ENCODE results near the gene SNAPC2.

The SNAPC2 gene

GRCh38 chr19:7919610-7920518 is at the start of gene SNAPC2:
Gene SNAPC2 (plus strand): TSS chr19:7920338. CDS start chr19:7920367, 29 bp downstream.
- no peaks in the 10 kb centered on the region for H3K36me3 ChIP-seq (ENCODE audit: insufficient read depth)
- TF ChIP-seq, protein P1, sequence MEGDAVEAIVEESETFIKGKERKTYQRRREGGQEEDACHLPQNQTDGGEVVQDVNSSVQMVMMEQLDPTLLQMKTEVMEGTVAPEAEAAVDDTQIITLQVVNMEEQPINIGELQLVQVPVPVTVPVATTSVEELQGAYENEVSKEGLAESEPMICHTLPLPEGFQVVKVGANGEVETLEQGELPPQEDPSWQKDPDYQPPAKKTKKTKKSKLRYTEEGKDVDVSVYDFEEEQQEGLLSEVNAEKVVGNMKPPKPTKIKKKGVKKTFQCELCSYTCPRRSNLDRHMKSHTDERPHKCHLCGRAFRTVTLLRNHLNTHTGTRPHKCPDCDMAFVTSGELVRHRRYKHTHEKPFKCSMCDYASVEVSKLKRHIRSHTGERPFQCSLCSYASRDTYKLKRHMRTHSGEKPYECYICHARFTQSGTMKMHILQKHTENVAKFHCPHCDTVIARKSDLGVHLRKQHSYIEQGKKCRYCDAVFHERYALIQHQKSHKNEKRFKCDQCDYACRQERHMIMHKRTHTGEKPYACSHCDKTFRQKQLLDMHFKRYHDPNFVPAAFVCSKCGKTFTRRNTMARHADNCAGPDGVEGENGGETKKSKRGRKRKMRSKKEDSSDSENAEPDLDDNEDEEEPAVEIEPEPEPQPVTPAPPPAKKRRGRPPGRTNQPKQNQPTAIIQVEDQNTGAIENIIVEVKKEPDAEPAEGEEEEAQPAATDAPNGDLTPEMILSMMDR (conservative IDR thresholded peaks at IDR 0.05; ENCODE audit: low read depth, low read length), result no peak
- H3K4me2 ChIP-seq, result peak within 1 kb of the TSS; percentile 81
- H3K27ac ChIP-seq, result 0 out of 2 replicates have a peak within 1 kb of the TSS, but pooled peaks have one; percentile 35
- H3K4me1 ChIP-seq (ENCODE audit: low read depth, poor library complexity, severe bottlenecking), result peaks cover 14% of the 10 kb centered on the region
- H2AFZ ChIP-seq (ENCODE audit: low read depth), result peak within 1 kb of the TSS; percentile 92
- H3K9ac ChIP-seq, result no peak within 1 kb of the TSS; the same call in 1 of the 2 replicates
- H3K4me3 ChIP-seq (IDR thresholded peaks at IDR 0.05; ENCODE audit: insufficient read depth, low read depth, low read length), result no peak within 1 kb of the TSS
- no peaks in the 10 kb centered on the region for H4K20me1 ChIP-seq (ENCODE audit: insufficient read depth)
- H3K79me2 ChIP-seq (ENCODE audit: insufficient read depth, low read depth), result no peaks in the 10 kb centered on the region
- H3K27me3 ChIP-seq (ENCODE audit: insufficient read depth, low read depth), result peaks cover 27% of the 10 kb centered on the region

DNA sequence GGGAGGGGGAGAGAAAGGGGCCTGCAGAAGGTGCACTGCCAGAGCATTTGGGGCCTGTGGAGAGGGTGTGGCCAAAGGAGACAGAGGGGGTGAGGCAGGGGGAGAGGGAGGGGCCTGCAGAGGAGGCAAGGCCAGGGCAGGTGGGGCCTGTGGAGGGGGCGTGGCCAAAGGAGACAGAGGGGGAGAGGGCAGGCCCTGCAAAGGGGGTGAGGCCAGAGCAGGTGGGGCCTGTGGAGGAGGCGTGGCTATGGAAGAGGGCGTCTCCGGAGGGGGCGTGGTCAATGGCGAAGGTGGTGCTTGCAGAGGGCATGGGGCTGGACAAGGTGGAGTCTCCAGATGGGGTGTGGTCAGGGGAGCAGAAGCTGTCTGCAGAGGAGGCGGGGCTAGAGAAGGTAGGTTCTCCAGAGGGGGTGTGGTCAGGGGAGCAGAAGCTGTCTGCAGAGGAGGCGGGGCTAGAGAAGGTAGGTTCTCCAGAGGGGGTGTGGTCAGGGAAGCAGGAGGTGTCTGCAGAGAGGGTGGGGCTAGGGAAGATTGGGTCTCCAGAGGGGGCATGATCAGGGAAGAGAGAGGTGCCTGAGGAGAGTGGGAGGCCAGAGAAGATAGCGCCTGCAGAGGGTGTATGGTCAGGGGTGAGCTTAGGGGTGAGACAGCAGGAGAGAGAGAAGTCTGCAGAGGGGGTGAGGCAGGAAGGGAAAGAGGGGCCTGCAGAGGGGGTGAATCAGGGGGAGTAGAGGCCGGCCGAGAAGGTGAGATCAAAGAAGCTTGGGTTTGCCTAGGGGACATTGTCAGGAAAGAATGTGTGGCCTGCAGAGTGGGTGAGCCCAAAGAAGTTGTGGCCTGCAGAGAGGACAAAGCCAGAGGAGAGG is 49.3 kb upstream of the SNAPC2 start:
- H3K9ac ChIP-seq, result no peak overlapping the region
- peak overlapping the region; percentile 41; the same call in 1 of the 2 replicates for H3K27ac ChIP-seq
- H4K20me1 ChIP-seq (ENCODE audit: insufficient read depth), result no peaks in the 10 kb centered on the region
- peak overlapping the region; percentile 77; the same call in 1 of the 2 replicates for H3K4me2 ChIP-seq
- no peaks in the 10 kb centered on the region for H3K79me2 ChIP-seq (ENCODE audit: insufficient read depth, low read depth)
- peak overlapping the region; percentile 61 for H2AFZ ChIP-seq (ENCODE audit: low read depth)
- TF ChIP-seq, protein P1 (conservative IDR thresholded peaks at IDR 0.05; ENCODE audit: low read depth, low read length), result no peak
- H3K27me3 ChIP-seq (ENCODE audit: insufficient read depth, low read depth), result no peaks in the 10 kb centered on the region; the same call in 1 of the 2 replicates
- H3K36me3 ChIP-seq (ENCODE audit: insufficient read depth), result no peaks in the 10 kb centered on the region
- H3K4me3 ChIP-seq (IDR thresholded peaks at IDR 0.05; ENCODE audit: insufficient read depth, low read depth, low read length), result no peak overlapping the region
- H3K4me1 ChIP-seq (ENCODE audit: low read depth, poor library complexity, severe bottlenecking), result peaks cover 25% of the 10 kb centered on the region

GRCh38 chr19:7871437-7872305 is 48.5 kb upstream of the SNAPC2 start:
- Histone ChIP-seq H3K79me2 (ENCODE audit: insufficient read depth, low read depth) (no peaks in the 10 kb centered on the region), H3K27me3 (ENCODE audit: insufficient read depth, low read depth) (no peaks in the 10 kb centered on the region; the same call in 1 of the 2 replicates), H3K4me2 (peak overlapping the region; percentile 77), H3K36me3 (ENCODE audit: insufficient read depth) (no peaks in the 10 kb centered on the region), H3K27ac (peak overlapping the region; percentile 41; the same call in 1 of the 2 replicates), H4K20me1 (ENCODE audit: insufficient read depth) (no peaks in the 10 kb centered on the region), H3K4me3 (IDR thresholded peaks at IDR 0.05; ENCODE audit: insufficient read depth, low read depth, low read length) (no peak overlapping the region), H3K9ac (no peak overlapping the region), H2AFZ (ENCODE audit: low read depth) (peak overlapping the region; percentile 61), H3K4me1 (ENCODE audit: low read depth, poor library complexity, severe bottlenecking) (peaks cover 25% of the 10 kb centered on the region)
- TF ChIP-seq, protein P1 (conservative IDR thresholded peaks at IDR 0.05; ENCODE audit: low read depth, low read length), result no peak
